Calu3 (cell line): Measurements from ENCODE around the gene OR8I2. TPM values are rescaled to one million over a fixed set of nuclear protein-coding genes. Genes with fewer than 3 reads are reported as not detected.
"Not testable (repeated sequence)": the region's sequence is repeated elsewhere in the genome, so short reads cannot be mapped to it uniquely, and the experiment has no call there.

Experiments used
- BruUV-seq: library from RNA; stranded (reverse); fragments of 400-500 nt; replicated peaks from 2 replicates; lab custom pipeline; 2021; lab: Mats Ljungman, UMichigan
- CTCF ChIA-PET: fragments of 300-600 bp; sonication (Branson Sonifier 250); formaldehyde crosslinking; loops from one replicate; lab custom pipeline; 2022; ENCODE audit warnings: antibody characterized with exemption; lab: Charles Lee
- DNase-seq: peaks from one replicate; pipeline ENCODE4 v3.0.0; 2022
- H3K27ac Mint-ChIP-seq: one replicate; pipeline ENCODE4 v1.8.0; 2022; ENCODE audit warnings: mixed read lengths; ENCODE audit not compliant: unreplicated experiment
- H3K27me3 Mint-ChIP-seq: one replicate; pipeline ENCODE4 v1.8.0; 2022; ENCODE audit warnings: mixed read lengths; ENCODE audit not compliant: unreplicated experiment
- H3K36me3 Mint-ChIP-seq: one replicate; pipeline ENCODE4 v1.8.0; 2022; ENCODE audit warnings: mild to moderate bottlenecking, moderate library complexity, mixed read lengths; ENCODE audit not compliant: insufficient read depth, unreplicated experiment
- H3K4me1 Mint-ChIP-seq: one replicate; pipeline ENCODE4 v1.8.0; 2022; ENCODE audit warnings: mild to moderate bottlenecking, low read depth, mixed read lengths; ENCODE audit not compliant: unreplicated experiment
- H3K4me3 Mint-ChIP-seq: one replicate; pipeline ENCODE4 v1.8.0; 2022; ENCODE audit warnings: mild to moderate bottlenecking, low read depth, moderate library complexity, mixed read lengths; ENCODE audit not compliant: unreplicated experiment
- H3K9me3 Mint-ChIP-seq: one replicate; pipeline ENCODE4 v1.8.0; 2022; ENCODE audit warnings: low read depth, mixed read lengths; ENCODE audit not compliant: unreplicated experiment
- intact Hi-C: fragments of 100-400 bp; cut with micrococcal nuclease; formaldehyde crosslinking; loops from one replicate; pipeline ENCODE4 v1.10.0; 2022; ENCODE audit not compliant: unreplicated experiment
- total RNA-seq: library from RNA; stranded (reverse); gene quantifications from 2 replicates; pipeline ENCODE4 v1.2.3, GENCODE V29; 2022
- TF ChIP-seq, protein P1 (sequence below): fragments of 200-600 bp; IDR thresholded peaks from one replicate; pipeline ENCODE4 v1.8.0; 2022; ENCODE audit warnings: antibody characterized with exemption; ENCODE audit not compliant: unreplicated experiment

The OR8I2 gene
- total RNA-seq, 1 experiment from 2014 or later = not detected

DNA sequence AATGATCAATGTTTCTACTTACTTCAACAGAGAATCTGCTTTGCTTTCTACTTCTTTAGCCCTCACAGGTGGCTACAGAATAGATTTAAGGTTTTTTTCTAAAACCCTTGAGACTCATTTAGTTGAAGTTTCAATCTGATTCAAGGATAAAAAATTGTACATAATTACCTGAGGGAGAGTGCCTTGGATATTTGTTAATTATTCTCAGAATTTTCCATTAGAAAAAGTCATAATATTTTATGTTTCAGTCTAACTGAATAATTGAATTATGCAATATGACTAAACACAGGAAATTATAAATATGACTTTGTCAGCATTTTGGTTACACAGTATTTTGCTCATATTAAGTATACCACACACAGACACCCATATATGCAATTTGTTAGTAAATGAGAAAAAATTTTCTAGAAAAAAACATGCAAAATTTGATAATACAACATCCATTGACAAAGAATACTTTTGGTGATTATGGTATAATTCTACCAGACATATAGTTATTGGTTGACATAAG is 47.1 kb downstream of the OR8I2 start, which contains the start of gene OR8J3:
OR8J3 (minus strand) TSS at position 51 of the 511 bp plus-strand sequence. CDS start 2,483 bp downstream, outside the sequence.
- Mint-ChIP-seq H3K36me3 (no peaks in the 10 kb centered on the region), H3K4me3 (no peak within 1 kb of the TSS), H3K27ac (no peak within 1 kb of the TSS), H3K9me3 (no peaks in the 10 kb centered on the region), H3K4me1 (no peaks in the 10 kb centered on the region), H3K27me3 (no peaks in the 10 kb centered on the region)
- no TSS peak for BruUV-seq
- intact Hi-C loops = no loop called here
- TF ChIP-seq, protein P1, sequence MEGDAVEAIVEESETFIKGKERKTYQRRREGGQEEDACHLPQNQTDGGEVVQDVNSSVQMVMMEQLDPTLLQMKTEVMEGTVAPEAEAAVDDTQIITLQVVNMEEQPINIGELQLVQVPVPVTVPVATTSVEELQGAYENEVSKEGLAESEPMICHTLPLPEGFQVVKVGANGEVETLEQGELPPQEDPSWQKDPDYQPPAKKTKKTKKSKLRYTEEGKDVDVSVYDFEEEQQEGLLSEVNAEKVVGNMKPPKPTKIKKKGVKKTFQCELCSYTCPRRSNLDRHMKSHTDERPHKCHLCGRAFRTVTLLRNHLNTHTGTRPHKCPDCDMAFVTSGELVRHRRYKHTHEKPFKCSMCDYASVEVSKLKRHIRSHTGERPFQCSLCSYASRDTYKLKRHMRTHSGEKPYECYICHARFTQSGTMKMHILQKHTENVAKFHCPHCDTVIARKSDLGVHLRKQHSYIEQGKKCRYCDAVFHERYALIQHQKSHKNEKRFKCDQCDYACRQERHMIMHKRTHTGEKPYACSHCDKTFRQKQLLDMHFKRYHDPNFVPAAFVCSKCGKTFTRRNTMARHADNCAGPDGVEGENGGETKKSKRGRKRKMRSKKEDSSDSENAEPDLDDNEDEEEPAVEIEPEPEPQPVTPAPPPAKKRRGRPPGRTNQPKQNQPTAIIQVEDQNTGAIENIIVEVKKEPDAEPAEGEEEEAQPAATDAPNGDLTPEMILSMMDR = no peak
- CTCF ChIA-PET = no interaction called here
- no peak for DNase-seq

DNA sequence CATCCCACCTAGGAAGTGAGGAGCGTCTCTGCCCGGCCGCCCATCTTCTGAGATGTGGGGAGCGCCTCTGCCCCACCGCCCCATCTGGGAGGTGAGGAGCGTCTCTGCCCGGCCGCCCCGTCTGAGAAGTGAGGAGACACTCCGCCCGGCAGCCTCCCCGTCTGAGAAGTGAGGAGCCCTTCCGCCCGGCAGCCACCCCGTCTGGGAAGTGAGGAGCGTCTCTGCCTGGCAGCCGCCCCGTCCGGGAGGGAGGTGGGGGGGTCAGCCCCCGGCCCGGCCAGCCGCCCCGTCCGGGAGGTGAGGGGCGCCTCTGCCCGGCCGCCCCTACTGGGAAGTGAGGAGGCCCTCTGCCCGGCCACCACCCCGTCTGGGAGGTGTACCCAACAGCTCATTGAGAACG is 50.6 kb downstream of the OR8I2 start:
- H3K36me3 Mint-ChIP-seq, H3K4me1 Mint-ChIP-seq, intact Hi-C loops, H3K4me3 Mint-ChIP-seq, DNase-seq, BruUV-seq, H3K27ac Mint-ChIP-seq, H3K27me3 Mint-ChIP-seq, H3K9me3 Mint-ChIP-seq, CTCF ChIA-PET: not testable (repeated sequence)

Other genes with a start within 250 kb of the OR8I2 start
- not detected in 2 replicates for gene TRIM51, start 210.0 kb upstream of the OR8I2 start, total RNA-seq
- gene OR5W2, start 178.7 kb upstream of the OR8I2 start, total RNA-seq = not detected in 2 replicates
- gene OR5I1, start 156.9 kb upstream of the OR8I2 start, total RNA-seq = not detected in 2 replicates
- not detected in 2 replicates for gene OR10AG1, start 123.4 kb upstream of the OR8I2 start, total RNA-seq
- gene OR5F1, start 98.7 kb upstream of the OR8I2 start, total RNA-seq = not detected in 2 replicates
- not detected in 2 replicates for gene OR5AS1, start 65.7 kb upstream of the OR8I2 start, total RNA-seq
- gene OR8H2, start 10.4 kb downstream of the OR8I2 start, total RNA-seq = not detected in 2 replicates
- not detected in 2 replicates for gene OR8H3, start 29.1 kb downstream of the OR8I2 start, total RNA-seq
- gene OR8J3, start 46.9 kb downstream of the OR8I2 start, total RNA-seq = not detected in 2 replicates
- gene OR8K5, start 67.0 kb downstream of the OR8I2 start, total RNA-seq = not detected in 2 replicates
- gene OR5J2, start 83.3 kb downstream of the OR8I2 start, total RNA-seq = not detected in 2 replicates
- not detected in 2 replicates for gene OR5T2, start 140.9 kb downstream of the OR8I2 start, total RNA-seq
- gene OR5T3, start 158.9 kb downstream of the OR8I2 start, total RNA-seq = not detected in 2 replicates
- gene OR5T1, start 180.8 kb downstream of the OR8I2 start, total RNA-seq = not detected in 2 replicates
- gene OR8H1, start 198.9 kb downstream of the OR8I2 start, total RNA-seq = not detected in 2 replicates
- not detected in 2 replicates for gene OR8K3, start 221.8 kb downstream of the OR8I2 start, total RNA-seq